WTC11 (cell line): Measurements from ENCODE around the gene RGN.

Experiments used
- CREB1 ChIP-seq: sonication (generic); formaldehyde crosslinking; IDR thresholded peaks from 2 replicates; pipeline ENCODE4 v1.8.0; 2023; ENCODE audit warnings: mild to moderate bottlenecking, missing genetic modification reagents
- CTCF ChIP-seq: fragments of 200-600 bp; IDR thresholded peaks from 2 replicates; pipeline ENCODE4 v1.8.0; 2022; ENCODE audit warnings: antibody characterized with exemption
- ESRRA ChIP-seq: sonication (generic); formaldehyde crosslinking; IDR thresholded peaks from 2 replicates; pipeline ENCODE4 v1.8.1; 2022; ENCODE audit warnings: mild to moderate bottlenecking, missing genetic modification reagents, borderline replicate concordance
- FOXJ3 ChIP-seq: sonication (generic); formaldehyde crosslinking; IDR thresholded peaks from 2 replicates; pipeline ENCODE4 v1.9.0; 2021; ENCODE audit warnings: missing genetic modification reagents, mild to moderate bottlenecking, borderline replicate concordance
- HMGXB4 ChIP-seq: sonication (generic); formaldehyde crosslinking; IDR thresholded peaks from 2 replicates; pipeline ENCODE4 v1.8.1; 2023; ENCODE audit warnings: mild to moderate bottlenecking, moderate library complexity, missing genetic modification reagents
- KAT7 ChIP-seq: sonication (generic); formaldehyde crosslinking; IDR thresholded peaks from 2 replicates; pipeline ENCODE4 v1.8.1; 2023; ENCODE audit warnings: missing genetic modification reagents, mild to moderate bottlenecking, borderline replicate concordance
- MAX ChIP-seq: sonication (generic); formaldehyde crosslinking; IDR thresholded peaks from 2 replicates; pipeline ENCODE4 v1.8.0; 2022; ENCODE audit warnings: mild to moderate bottlenecking, missing genetic modification reagents
- MXD4 ChIP-seq: fragments of 250-450 bp; sonication (Bioruptor Pico); IDR thresholded peaks from 2 replicates; pipeline ENCODE4 v1.8.0; 2021; ENCODE audit warnings: mild to moderate bottlenecking, moderate library complexity, borderline replicate concordance
- NFYB ChIP-seq: sonication (generic); formaldehyde crosslinking; conservative IDR thresholded peaks from 2 replicates; pipeline ENCODE4 v1.8.0; 2022; ENCODE audit warnings: low read depth, missing genetic modification reagents
- NR3C1 ChIP-seq: sonication (generic); formaldehyde crosslinking; conservative IDR thresholded peaks from 2 replicates; pipeline ENCODE4 v1.8.1; 2023; ENCODE audit warnings: low read depth, mild to moderate bottlenecking, missing genetic modification reagents
- PRDM15 ChIP-seq: sonication (generic); formaldehyde crosslinking; IDR thresholded peaks from 2 replicates; pipeline ENCODE4 v1.8.0; 2022; ENCODE audit warnings: missing genetic modification reagents
- RELA ChIP-seq: sonication (generic); formaldehyde crosslinking; IDR thresholded peaks from 2 replicates; pipeline ENCODE4 v1.8.1; 2022; ENCODE audit warnings: missing genetic modification reagents, mild to moderate bottlenecking, borderline replicate concordance
- TEAD4 ChIP-seq: sonication (generic); formaldehyde crosslinking; IDR thresholded peaks from 2 replicates; pipeline ENCODE4 v1.8.0; 2022; ENCODE audit warnings: mild to moderate bottlenecking, missing genetic modification reagents
- TP53 ChIP-seq: sonication (generic); formaldehyde crosslinking; IDR thresholded peaks from 2 replicates; pipeline ENCODE4 v1.8.1; 2023; ENCODE audit warnings: mild to moderate bottlenecking, missing genetic modification reagents

- no peak for TF ChIP-seq MAX (CRISPR knock-in tag)
- TF ChIP-seq CTCF, result no peak
- no peak for TF ChIP-seq FOXJ3 (CRISPR knock-in tag)
- TF ChIP-seq PRDM15 (CRISPR knock-in tag), result no peak
- no peak for TF ChIP-seq KAT7 (CRISPR knock-in tag)
- no peak for TF ChIP-seq RELA (CRISPR knock-in tag)
- no peak for TF ChIP-seq MXD4 (CRISPR knock-in tag)
- TF ChIP-seq ESRRA (CRISPR knock-in tag), result no peak
- no peak for TF ChIP-seq HMGXB4
- no peak for TF ChIP-seq TP53 (CRISPR knock-in tag)
- TF ChIP-seq NFYB, result no peak
- no peak for TF ChIP-seq NR3C1 (CRISPR knock-in tag)
- no peak for TF ChIP-seq CREB1 (CRISPR knock-in tag)
- no peak for TF ChIP-seq TEAD4
These were observed 18.9 kb upstream of the RGN start for GRCh38 chrX:47059142-47059874.
